ENCODE data around the gene ARCN1.
A peak's percentile ranks its signal among the peaks of the same experiment; 100 is the strongest.

ARCN1 gene

GRCh38 chr11:118609380-118610224 lies 37.4 kb downstream of the ARCN1 start:
- no peak overlapping the region for H2AFZ ChIP-seq (ENCODE audit: low read depth, low read length)
- H3K27ac ChIP-seq (ENCODE audit: low read length, poor library complexity, severe bottlenecking): peak overlapping the region; percentile 63
- no peaks in the 10 kb centered on the region for H3K9me3 ChIP-seq (ENCODE audit: control insufficient read depth, low read length)
- H4K8ac ChIP-seq (ENCODE audit: low read length): peak overlapping the region; percentile 93
- H3K4me3 ChIP-seq (ENCODE audit: insufficient read depth in 1 of 2, low read depth in 1 of 2, low read length in 2 of 2): peak overlapping the region; percentile 83 to 86
- peak; percentile 63 for DNase-seq
- peaks cover 14 to 24% of the 10 kb centered on the region in 2 experiments for H3K36me3 ChIP-seq (ENCODE audit: control insufficient read depth in 1 of 2, insufficient read depth in 2 of 2, low read depth in 1 of 2, low read length in 2 of 2)
- peak overlapping the region; percentile 59 for H2BK5ac ChIP-seq (ENCODE audit: low read depth, low read length, poor library complexity, severe bottlenecking)
- H3K79me1 ChIP-seq (replicated peaks; ENCODE audit: low read length, poor library complexity, severe bottlenecking): no peaks in the 10 kb centered on the region
- H2BK12ac ChIP-seq (ENCODE audit: low read length in 2 of 2): peak overlapping the region; percentile 78 to 99
- H3K4me1 ChIP-seq (ENCODE audit: control insufficient read depth, insufficient read depth, low read depth, low read length): peaks cover 54% of the 10 kb centered on the region
- peak overlapping the region; percentile 84 for H2BK120ac ChIP-seq (ENCODE audit: low read depth, low read length)
- peak overlapping the region; percentile 85 for H3K4me2 ChIP-seq (ENCODE audit: low read length, poor library complexity, severe bottlenecking)
- WGBS: 6% methylated on average over 54 of the region's 57 CpGs
- H4K91ac ChIP-seq (ENCODE audit: low read length): peak overlapping the region; percentile 99
- peak overlapping the region; percentile 97 for H3K9ac ChIP-seq (ENCODE audit: low read length)
- no peaks in the 10 kb centered on the region for H3K27me3 ChIP-seq (ENCODE audit: control insufficient read depth in 1 of 2, insufficient read depth in 1 of 2, low read length in 2 of 2)
- H3K23ac ChIP-seq (ENCODE audit: low read length in 2 of 2): peak overlapping the region; percentile 93 to 99
- H2BK15ac ChIP-seq (ENCODE audit: low read depth, poor library complexity, severe bottlenecking): peak overlapping the region; percentile 83
- peak overlapping the region; percentile 95 to 97 for H3K4ac ChIP-seq (ENCODE audit: low read depth in 1 of 2, low read length in 2 of 2)
- no peak overlapping the region for H2AK5ac ChIP-seq (ENCODE audit: low read length, severe bottlenecking)
- H3K18ac ChIP-seq (ENCODE audit: low read depth in 1 of 2, low read length in 2 of 2): peak overlapping the region; percentile 96 to 100
- peak overlapping the region in 1 of 2 experiments; percentile 100 for H3K14ac ChIP-seq (ENCODE audit: low read length in 2 of 2)

GRCh38 chr11:118610225-118610772 lies 38.1 kb downstream of the ARCN1 start:
- WGBS: 1% methylated on average over 29 of the region's 42 CpGs
- H3K23ac ChIP-seq (ENCODE audit: low read length in 2 of 2): peak overlapping the region in 1 of 2 experiments; percentile 1

GRCh38 chr11:118610773-118611432 lies 38.7 kb downstream of the ARCN1 start:
- Histone ChIP-seq H3K36me3 (ENCODE audit: control insufficient read depth in 1 of 2, insufficient read depth in 2 of 2, low read depth in 1 of 2, low read length in 2 of 2) (peaks cover 24 to 32% of the 10 kb centered on the region in 2 experiments), H3K4me1 (ENCODE audit: control insufficient read depth, insufficient read depth, low read depth, low read length) (peaks cover 55% of the 10 kb centered on the region), H3K4me3 (ENCODE audit: insufficient read depth in 1 of 2, low read depth in 1 of 2, low read length in 2 of 2) (peak overlapping the region; percentile 52 to 86), H4K8ac (ENCODE audit: low read length) (peak overlapping the region; percentile 14), H3K27ac (ENCODE audit: low read length, poor library complexity, severe bottlenecking) (peak overlapping the region; percentile 16), H3K23ac (ENCODE audit: low read length in 2 of 2) (peak overlapping the region in 1 of 2 experiments; percentile 1), H2BK5ac (ENCODE audit: low read depth, low read length, poor library complexity, severe bottlenecking) (no peak overlapping the region), H3K4me2 (ENCODE audit: low read length, poor library complexity, severe bottlenecking) (peak overlapping the region; percentile 85), H2AK5ac (ENCODE audit: low read length, severe bottlenecking) (peak overlapping the region; percentile 85), H2AFZ (ENCODE audit: low read depth, low read length) (no peak overlapping the region), H4K91ac (ENCODE audit: low read length) (peak overlapping the region; percentile 76), H3K4ac (ENCODE audit: low read depth in 1 of 2, low read length in 2 of 2) (peak overlapping the region; percentile 35 to 97), H3K9ac (ENCODE audit: low read length) (peak overlapping the region; percentile 97), H2BK12ac (ENCODE audit: low read length in 2 of 2) (peak overlapping the region; percentile 33 to 83), H3K14ac (ENCODE audit: low read length in 2 of 2) (peak overlapping the region in 1 of 2 experiments; percentile 86), H3K9me3 (ENCODE audit: control insufficient read depth, low read length) (no peaks in the 10 kb centered on the region), H3K27me3 (ENCODE audit: control insufficient read depth in 1 of 2, insufficient read depth in 1 of 2, low read length in 2 of 2) (no peaks in the 10 kb centered on the region), H2BK15ac (ENCODE audit: low read depth, poor library complexity, severe bottlenecking) (peak overlapping the region; percentile 57), H3K79me1 (replicated peaks; ENCODE audit: low read length, poor library complexity, severe bottlenecking) (peaks cover 2% of the 10 kb centered on the region), H2BK120ac (ENCODE audit: low read depth, low read length) (peak overlapping the region; percentile 36), H3K18ac (ENCODE audit: low read depth in 1 of 2, low read length in 2 of 2) (peak overlapping the region; percentile 88 to 100)
- DNase-seq: peak; percentile 85
- 2% methylated on average over 45 of the region's 54 CpGs for WGBS

More at GRCh38 chr11:118610225-118610772, 38.1 kb downstream of the ARCN1 start:
- Histone ChIP-seq H2BK12ac (ENCODE audit: low read length in 2 of 2) (peak overlapping the region in 1 of 2 experiments; percentile 99), H3K18ac (ENCODE audit: low read depth in 1 of 2, low read length in 2 of 2) (peak overlapping the region; percentile 88 to 100), H3K4ac (ENCODE audit: low read depth in 1 of 2, low read length in 2 of 2) (peak overlapping the region; percentile 67 to 97), H4K8ac (ENCODE audit: low read length) (peak overlapping the region; percentile 52), H3K79me1 (replicated peaks; ENCODE audit: low read length, poor library complexity, severe bottlenecking) (no peaks in the 10 kb centered on the region), H2AFZ (ENCODE audit: low read depth, low read length) (no peak overlapping the region), H3K4me1 (ENCODE audit: control insufficient read depth, insufficient read depth, low read depth, low read length) (peaks cover 53% of the 10 kb centered on the region), H2BK15ac (ENCODE audit: low read depth, poor library complexity, severe bottlenecking) (peak overlapping the region; percentile 83), H3K27ac (ENCODE audit: low read length, poor library complexity, severe bottlenecking) (no peak overlapping the region), H4K91ac (ENCODE audit: low read length) (peak overlapping the region; percentile 76), H3K4me3 (ENCODE audit: insufficient read depth in 1 of 2, low read depth in 1 of 2, low read length in 2 of 2) (peak overlapping the region; percentile 52 to 86), H3K9me3 (ENCODE audit: control insufficient read depth, low read length) (no peaks in the 10 kb centered on the region), H3K27me3 (ENCODE audit: control insufficient read depth in 1 of 2, insufficient read depth in 1 of 2, low read length in 2 of 2) (no peaks in the 10 kb centered on the region), H2BK5ac (ENCODE audit: low read depth, low read length, poor library complexity, severe bottlenecking) (peak overlapping the region; percentile 59), H2BK120ac (ENCODE audit: low read depth, low read length) (peak overlapping the region; percentile 36), H3K36me3 (ENCODE audit: control insufficient read depth in 1 of 2, insufficient read depth in 2 of 2, low read depth in 1 of 2, low read length in 2 of 2) (peaks cover 18 to 28% of the 10 kb centered on the region in 2 experiments), H3K4me2 (ENCODE audit: low read length, poor library complexity, severe bottlenecking) (peak overlapping the region; percentile 85), H3K14ac (ENCODE audit: low read length in 2 of 2) (peak overlapping the region in 1 of 2 experiments; percentile 100), H3K9ac (ENCODE audit: low read length) (peak overlapping the region; percentile 97), H2AK5ac (ENCODE audit: low read length, severe bottlenecking) (no peak overlapping the region)
- DNase-seq: peak; percentile 25
